IMR-90 (cell line): ENCODE data around the gene ENDOD1. TPM values are rescaled to one million over a fixed set of nuclear protein-coding genes. Genes with fewer than 3 reads are reported as not detected.

Experiments used
- ATAC-seq: fragments of 200-7000 bp; cut with Tn5 transposase; 2 replicates; pipeline ENCODE4 v1.9.1; 2020; ENCODE audit warnings: low read depth, mild to moderate bottlenecking, moderate library complexity
- BruUV-seq: library from RNA; stranded (reverse); fragments of 400-500 nt; replicated peaks from 2 replicates; lab custom pipeline; 2021; lab: Mats Ljungman, UMichigan
- CTCF ChIA-PET: fragments of 300-600 bp; formaldehyde crosslinking; extraction: SDS; loops from one replicate; lab custom pipeline; 2021; ENCODE audit warnings: antibody characterized with exemption; lab: Yijun Ruan, JAX
- POLR2A ChIA-PET: fragments of 300-600 bp; sonication (Branson Sonifier 250); formaldehyde crosslinking; loops from one replicate; lab custom pipeline; 2022; ENCODE audit warnings: antibody characterized with exemption; ENCODE audit not compliant: unreplicated experiment; lab: Charles Lee
- DNase-seq: peaks from one replicate; pipeline ENCODE4 v3.0.0; 2013
- H2AFZ ChIP-seq: replicated peaks from 2 replicates; pipeline ENCODE3; 2013; ENCODE audit warnings: low read length, mild to moderate bottlenecking; ENCODE audit not compliant: poor library complexity
- H2AK5ac ChIP-seq: 2 replicates; pipeline ENCODE4 v1.6.1; 2013; ENCODE audit warnings: low read depth, low read length, inconsistent platforms
- H2AK9ac ChIP-seq: replicated peaks from 2 replicates; pipeline ENCODE3; 2013; ENCODE audit warnings: mild to moderate bottlenecking, low read depth, low read length, moderate library complexity; ENCODE audit not compliant: poor library complexity
- H2BK120ac ChIP-seq: 2 replicates; pipeline ENCODE4 v1.6.1; 2013; ENCODE audit warnings: low read depth, low read length, inconsistent platforms
- H2BK15ac ChIP-seq: 3 replicates; pipeline ENCODE4 v1.6.1; 2013; ENCODE audit warnings: low read depth, low read length, inconsistent platforms
- H2BK20ac ChIP-seq: 2 replicates; pipeline ENCODE4 v1.6.1; 2013; ENCODE audit warnings: low read depth, mild to moderate bottlenecking, inconsistent platforms, low read length, moderate library complexity
- H2BK5ac ChIP-seq: 2 replicates; pipeline ENCODE4 v1.6.1; 2013; ENCODE audit warnings: mild to moderate bottlenecking, low read depth, low read length, inconsistent platforms; ENCODE audit not compliant: poor library complexity, severe bottlenecking
- H3K14ac ChIP-seq: replicated peaks from 2 replicates; pipeline ENCODE4 v1.6.1; 2013; ENCODE audit warnings: low read depth, low read length, inconsistent platforms
- H3K18ac ChIP-seq: 2 replicates; pipeline ENCODE4 v1.6.1; 2013; ENCODE audit warnings: low read depth, low read length, control low read depth
- H3K23ac ChIP-seq: 2 replicates; pipeline ENCODE4 v1.6.1; 2013; ENCODE audit warnings: low read depth, low read length, inconsistent platforms
- H3K27ac ChIP-seq: 2 replicates; pipeline ENCODE4 v1.5.1; 2013; ENCODE audit warnings: mild to moderate bottlenecking, control low read depth, low read length; ENCODE audit not compliant: insufficient read depth
- H3K27me3 ChIP-seq: 2 replicates; pipeline ENCODE4 v1.6.1; 2013; ENCODE audit warnings: low read length; ENCODE audit not compliant: control insufficient read depth, insufficient read depth
- H3K36me3 ChIP-seq: 2 replicates; pipeline ENCODE4 v1.6.1; 2013; ENCODE audit warnings: low read length, mixed read lengths; ENCODE audit not compliant: control insufficient read depth, insufficient read depth
- H3K4ac ChIP-seq: 2 replicates; pipeline ENCODE4 v1.6.1; 2013; ENCODE audit warnings: low read depth, low read length, inconsistent platforms
- H3K4me1 ChIP-seq: 2 replicates; pipeline ENCODE4 v1.6.1; 2013; ENCODE audit warnings: low read length, mixed read lengths; ENCODE audit not compliant: control insufficient read depth, insufficient read depth
- H3K4me2 ChIP-seq: 2 replicates; pipeline ENCODE4 v1.6.1; 2013; ENCODE audit warnings: low read depth, mild to moderate bottlenecking, control low read depth, low read length, moderate library complexity
- H3K4me3 ChIP-seq: 2 replicates; pipeline ENCODE4 v1.5.1; 2013; ENCODE audit warnings: low read depth, mild to moderate bottlenecking, control low read depth, low read length, moderate library complexity; ENCODE audit not compliant: insufficient read depth
- H3K56ac ChIP-seq: 2 replicates; pipeline ENCODE4 v1.6.1; 2013; ENCODE audit warnings: low read length, inconsistent platforms; ENCODE audit not compliant: insufficient read depth; ENCODE audit errors: extremely low read depth
- H3K79me1 ChIP-seq, 2 experiments: 2 replicates each; pipeline ENCODE4 v1.6.1; 2013; ENCODE audit warnings: low read length in 2 of 2, inconsistent platforms in 1 of 2, low read depth in 1 of 2
- H3K9ac ChIP-seq: 2 replicates; pipeline ENCODE4 v1.6.1; 2013; ENCODE audit warnings: low read depth, low read length, control low read depth
- H3K9me1 ChIP-seq: 2 replicates; pipeline ENCODE4 v1.6.1; 2013; ENCODE audit warnings: low read length, inconsistent platforms; ENCODE audit not compliant: insufficient read depth
- H3K9me3 ChIP-seq: 2 replicates; pipeline ENCODE4 v1.6.1; 2013; ENCODE audit warnings: low read length; ENCODE audit not compliant: control insufficient read depth, insufficient read depth
- H4K20me1 ChIP-seq: 2 replicates; pipeline ENCODE4 v1.6.1; 2013; ENCODE audit warnings: low read length, inconsistent platforms; ENCODE audit not compliant: insufficient read depth
- H4K5ac ChIP-seq: 2 replicates; pipeline ENCODE4 v1.6.1; 2013; ENCODE audit warnings: mild to moderate bottlenecking, low read depth, low read length, control low read depth
- H4K8ac ChIP-seq, 2 experiments: 2 replicates each; pipeline ENCODE4 v1.6.1; 2013; ENCODE audit warnings: low read depth in 2 of 2, low read length in 2 of 2, control low read depth in 1 of 2, inconsistent platforms in 1 of 2
- H4K91ac ChIP-seq: 2 replicates; pipeline ENCODE4 v1.6.1; 2013; ENCODE audit warnings: low read depth, low read length, inconsistent platforms; ENCODE audit not compliant: insufficient read depth
- BHLHE40 ChIP-seq: fragments of 150-350 bp; IDR thresholded peaks from 2 replicates; pipeline ENCODE4 v1.6.1; 2016; ENCODE audit warnings: mild to moderate bottlenecking, low read depth, low read length
- CEBPB ChIP-seq: IDR thresholded peaks from 2 replicates; pipeline ENCODE4 v1.6.1; 2012; ENCODE audit warnings: low read depth, low read length, improper control_type of control experiment
- CHD1 ChIP-seq: IDR thresholded peaks from 2 replicates; pipeline ENCODE4 v1.6.1; 2012; ENCODE audit warnings: low read depth, low read length, improper control_type of control experiment
- FOS ChIP-seq: fragments of 150-350 bp; IDR thresholded peaks from 2 replicates; pipeline ENCODE4 v1.6.1; 2016; ENCODE audit warnings: low read depth, low read length
- MXI1 ChIP-seq: IDR thresholded peaks from 2 replicates; pipeline ENCODE4 v1.6.1; 2012; ENCODE audit warnings: low read depth, mild to moderate bottlenecking, low read length, moderate library complexity, borderline replicate concordance
- NFE2L2 ChIP-seq: fragments of 150-350 bp; IDR thresholded peaks from 2 replicates; pipeline ENCODE4 v1.6.1; 2016; ENCODE audit warnings: low read depth, mild to moderate bottlenecking, low read length
- RAD21 ChIP-seq: IDR thresholded peaks from 2 replicates; pipeline ENCODE4 v1.6.1; 2012; ENCODE audit warnings: low read length, improper control_type of control experiment
- SMC3 ChIP-seq: fragments of 150-350 bp; IDR thresholded peaks from 2 replicates; pipeline ENCODE4 v1.6.1; 2016; ENCODE audit warnings: low read depth, mild to moderate bottlenecking, antibody characterized with exemption, low read length, moderate library complexity
- WGBS, 2 experiments: methylation state at CpG; one replicate each; pipeline versions ENCODE4 v1.1.5 to v1.1.7; 2013; ENCODE audit warnings: missing lambda C conversion rate in 2 of 2; ENCODE audit not compliant: insufficient read length in 1 of 2; ENCODE audit errors: extremely low coverage in 2 of 2; 5-methylcytosine and 5-hydroxymethylcytosine counted together
- dilution Hi-C: fragments of 300-500 bp; cut with HindIII; formaldehyde crosslinking; loops from one replicate; pipeline ENCODE4 v1.14.3; 2018; ENCODE audit warnings: low sequenced_read_pairs; ENCODE audit not compliant: unreplicated experiment
- in situ Hi-C: fragments of 300-500 bp; cut with MboI; formaldehyde crosslinking; loops from 3 replicates; pipeline ENCODE4 v1.14.3; 2019; ENCODE audit warnings: low sequenced_read_pairs, inconsistent platforms, mixed read lengths
- intact Hi-C: fragments of 100-400 bp; cut with micrococcal nuclease; formaldehyde crosslinking; loops from 2 replicates; pipeline ENCODE4 v1.10.0; 2022
- polyA plus RNA-seq, 3 experiments: library from polyadenylated mRNA; depleted of rRNA; stranded (reverse); fragments of >200 nt; gene quantifications; 2 replicates each; pipeline ENCODE4 v1.2.3, GENCODE V29; 2012; ENCODE audit warnings: low replicate concordance in 1 of 3
- total RNA-seq: library from RNA; depleted of rRNA; stranded (reverse); fragments of >200 nt; gene quantifications from 2 replicates; pipeline ENCODE4 v1.2.3, GENCODE V29; 2012
- TF ChIP-seq, protein P1 (sequence below): conservative IDR thresholded peaks from 2 replicates; pipeline ENCODE4 v1.5.1; 2012; ENCODE audit warnings: mild to moderate bottlenecking, low read depth, low read length, improper control_type of control experiment
- TF ChIP-seq, protein P2 (sequence below): fragments of 150-350 bp; IDR thresholded peaks from 2 replicates; pipeline ENCODE4 v1.6.1; 2017; ENCODE audit warnings: mild to moderate bottlenecking, antibody characterized with exemption, low read length, low read depth

ENDOD1 gene
- total and polyA plus RNA-seq, 2 of the 4 experiments (the other 2 are of a cell fraction), result 7.0 to 17.6 TPM

DNA sequence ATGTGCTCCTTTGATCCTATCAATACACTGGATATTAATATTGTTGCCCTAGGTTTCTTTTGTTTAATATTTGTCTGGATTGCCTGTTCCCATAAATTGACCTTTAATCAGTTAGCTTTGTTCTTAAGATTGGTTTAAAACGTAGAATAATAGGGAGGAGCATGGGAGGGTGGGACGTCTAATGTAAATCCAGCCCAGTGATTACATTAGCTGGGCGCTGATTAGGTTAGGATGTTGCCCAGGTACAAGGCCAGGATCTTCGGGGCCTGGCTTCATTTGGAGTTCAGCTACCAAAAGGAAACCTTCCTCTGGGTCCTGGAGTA is 23.0 kb upstream of the ENDOD1 start, which contains the start of gene SRSF8:
Gene SRSF8, plus strand, starts transcription at position 204 of the 323 bp plus-strand sequence. CDS start 308 bp downstream, outside the sequence.
- peak within 1 kb of the TSS; percentile 96 for H3K14ac ChIP-seq
- H3K56ac ChIP-seq, result peak within 1 kb of the TSS; percentile 63
- H3K27ac ChIP-seq, result peak within 1 kb of the TSS; percentile 85
- H3K4ac ChIP-seq, result peak within 1 kb of the TSS; percentile 92
- no peaks in the 10 kb centered on the region for H3K27me3 ChIP-seq
- peak within 1 kb of the TSS; percentile 91 for H3K4me3 ChIP-seq
- H3K23ac ChIP-seq, result peak within 1 kb of the TSS; percentile 93
- DNase-seq (no peak), ATAC-seq (peak; percentile 5; the same call in 1 of the 2 replicates)
- peak within 1 kb of the TSS; percentile 57 for H4K91ac ChIP-seq
- H4K20me1 ChIP-seq, result no peaks in the 10 kb centered on the region
- peak within 1 kb of the TSS; percentile 64 for H3K18ac ChIP-seq
- H4K5ac ChIP-seq, result peak within 1 kb of the TSS; percentile 94
- H2AFZ ChIP-seq, result peak within 1 kb of the TSS; percentile 99
- intact Hi-C loops, result loop anchor here (5.0 kb wide), 3 partner anchors 94 to 1361 kb away; partner anchors contain the start of genes CWC15 and KDM4D
- H3K4me1 ChIP-seq, result no peaks in the 10 kb centered on the region
- no TSS peak for BruUV-seq
- H2BK5ac ChIP-seq, result peak within 1 kb of the TSS; percentile 91
- peak within 1 kb of the TSS; percentile 98 for H3K4me2 ChIP-seq
- peak within 1 kb of the TSS; percentile 93 for H3K9ac ChIP-seq
- CTCF ChIA-PET, result interaction anchor here (0.9 to 1.8 kb wide), 8 partner anchors 9 to 641 kb away, joined by 3 to 16 read pairs (median 3); no protein-coding TSS in a partner anchor
- H2BK120ac ChIP-seq, result peak within 1 kb of the TSS; percentile 74
- in situ Hi-C loops, result loop anchor here (25.0 kb wide), 1 partner anchor 1371 kb away; no protein-coding TSS in a partner anchor
- 0 out of 2 replicates have a peak within 1 kb of the TSS, but pooled peaks have one; percentile 9 for H2BK20ac ChIP-seq
- dilution Hi-C loops, result no loop called here
- H3K9me3 ChIP-seq, result no peaks in the 10 kb centered on the region
- H2AK9ac ChIP-seq, result peak within 1 kb of the TSS; percentile 88
- WGBS, 2 experiments, result no CpG with 5 or more reads among the region's 4 CpGs
- peak within 1 kb of the TSS; percentile 57; the same call in 1 of the 3 replicates for H2BK15ac ChIP-seq
- POLR2A ChIA-PET, result no interaction called here
- TF ChIP-seq FOS (no peak), NFE2L2 (no peak), CEBPB (no peak), RAD21 (no peak), BHLHE40 (no peak), MXI1 (no peak), SMC3 (no peak), CHD1 (no peak)
- TF ChIP-seq, protein P1, sequence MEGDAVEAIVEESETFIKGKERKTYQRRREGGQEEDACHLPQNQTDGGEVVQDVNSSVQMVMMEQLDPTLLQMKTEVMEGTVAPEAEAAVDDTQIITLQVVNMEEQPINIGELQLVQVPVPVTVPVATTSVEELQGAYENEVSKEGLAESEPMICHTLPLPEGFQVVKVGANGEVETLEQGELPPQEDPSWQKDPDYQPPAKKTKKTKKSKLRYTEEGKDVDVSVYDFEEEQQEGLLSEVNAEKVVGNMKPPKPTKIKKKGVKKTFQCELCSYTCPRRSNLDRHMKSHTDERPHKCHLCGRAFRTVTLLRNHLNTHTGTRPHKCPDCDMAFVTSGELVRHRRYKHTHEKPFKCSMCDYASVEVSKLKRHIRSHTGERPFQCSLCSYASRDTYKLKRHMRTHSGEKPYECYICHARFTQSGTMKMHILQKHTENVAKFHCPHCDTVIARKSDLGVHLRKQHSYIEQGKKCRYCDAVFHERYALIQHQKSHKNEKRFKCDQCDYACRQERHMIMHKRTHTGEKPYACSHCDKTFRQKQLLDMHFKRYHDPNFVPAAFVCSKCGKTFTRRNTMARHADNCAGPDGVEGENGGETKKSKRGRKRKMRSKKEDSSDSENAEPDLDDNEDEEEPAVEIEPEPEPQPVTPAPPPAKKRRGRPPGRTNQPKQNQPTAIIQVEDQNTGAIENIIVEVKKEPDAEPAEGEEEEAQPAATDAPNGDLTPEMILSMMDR, result no peak
- TF ChIP-seq, protein P2, sequence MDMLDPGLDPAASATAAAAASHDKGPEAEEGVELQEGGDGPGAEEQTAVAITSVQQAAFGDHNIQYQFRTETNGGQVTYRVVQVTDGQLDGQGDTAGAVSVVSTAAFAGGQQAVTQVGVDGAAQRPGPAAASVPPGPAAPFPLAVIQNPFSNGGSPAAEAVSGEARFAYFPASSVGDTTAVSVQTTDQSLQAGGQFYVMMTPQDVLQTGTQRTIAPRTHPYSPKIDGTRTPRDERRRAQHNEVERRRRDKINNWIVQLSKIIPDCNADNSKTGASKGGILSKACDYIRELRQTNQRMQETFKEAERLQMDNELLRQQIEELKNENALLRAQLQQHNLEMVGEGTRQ, result no peak
- H4K8ac ChIP-seq, result peak within 1 kb of the TSS; percentile 86 to 91
- H2AK5ac ChIP-seq, result no peak within 1 kb of the TSS; the same call in 1 of the 2 replicates
- no peaks in the 10 kb centered on the region for H3K36me3 ChIP-seq
- H3K79me1 ChIP-seq, result peaks cover 9 to 22% of the 10 kb centered on the region in 2 experiments; a peak in 2 of 4 replicates
- H3K9me1 ChIP-seq, result no peaks in the 10 kb centered on the region
